Fibroblast of gingiva (primary cell): ENCODE results near the gene HYAL1.
"Not testable (repeated sequence)": the region's sequence is repeated elsewhere in the genome, so short reads cannot be mapped to it uniquely, and the experiment has no call there.

Experiments used
- DNase-seq: peaks from one replicate; pipeline ENCODE4 v3.0.0-alpha.2; 2011; ENCODE audit warnings: low read depth

Gene HYAL1

GRCh38 chr3:50272911-50273688 lies 30.3 kb downstream of the HYAL1 start:
- peak; percentile 51 for DNase-seq

- not testable (repeated sequence) for DNase-seq
These were observed 30.9 kb downstream of the HYAL1 start for GRCh38 chr3:50272538-50272910.

- no peak for DNase-seq
These were observed 31.9 kb downstream of the HYAL1 start for GRCh38 chr3:50271314-50271936.

DNA sequence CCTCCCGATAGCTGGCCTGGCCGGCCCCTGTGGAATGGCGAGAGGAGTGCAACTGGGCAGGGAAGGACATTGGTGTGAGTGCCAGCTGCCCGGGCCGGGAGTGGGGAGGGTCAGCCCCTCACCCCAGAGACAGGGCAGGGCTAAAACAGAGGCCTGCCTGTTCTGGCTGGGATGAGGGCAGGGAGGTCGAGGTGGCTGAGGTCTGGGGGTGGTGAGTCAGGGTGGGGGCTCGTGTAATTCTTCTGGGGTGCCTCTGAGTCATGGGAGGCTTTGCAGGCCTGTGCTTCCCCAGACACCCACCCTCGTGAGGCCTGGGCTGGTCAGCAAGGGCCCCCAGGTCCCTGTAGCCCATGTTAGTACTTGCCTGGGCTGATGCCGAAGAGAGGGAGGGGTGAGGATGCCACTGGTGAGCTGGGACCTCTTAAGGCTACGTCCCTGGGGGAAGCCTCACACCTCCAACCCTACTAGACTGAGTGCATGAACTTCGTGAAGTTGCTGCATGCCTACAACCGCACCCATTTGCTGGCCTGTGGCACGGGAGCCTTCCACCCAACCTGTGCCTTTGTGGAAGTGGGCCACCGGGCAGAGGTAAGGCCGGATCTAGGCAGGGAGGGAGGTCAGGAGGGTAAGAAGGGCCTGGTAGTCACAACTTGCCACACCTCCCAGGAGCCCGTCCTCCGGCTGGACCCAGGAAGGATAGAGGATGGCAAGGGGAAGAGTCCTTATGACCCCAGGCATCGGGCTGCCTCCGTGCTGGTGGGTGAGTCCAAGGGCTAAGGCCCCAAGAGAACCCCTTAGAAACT lies 32.8 kb downstream of the HYAL1 start:
- DNase-seq, result no peak

- DNase-seq, result no peak
These were observed 33.4 kb downstream of the HYAL1 start for GRCh38 chr3:50269977-50270413.

- DNase-seq, result no peak
These were observed 33.9 kb downstream of the HYAL1 start for GRCh38 chr3:50269460-50269859.

- DNase-seq, result peak; percentile 82
These were observed 34.5 kb downstream of the HYAL1 start, which contains the start of gene SEMA3B for GRCh38 chr3:50268703-50269451. TSS of gene SEMA3B (plus strand) at chr3:50269147. CDS start at chr3:50269241, 94 bp downstream.

- DNase-seq, result no peak
These were observed 35.1 kb downstream of the HYAL1 start for GRCh38 chr3:50268276-50268675.

- peak; percentile 32 for DNase-seq
These were observed 36.0 kb downstream of the HYAL1 start for GRCh38 chr3:50267280-50267913.

DNA sequence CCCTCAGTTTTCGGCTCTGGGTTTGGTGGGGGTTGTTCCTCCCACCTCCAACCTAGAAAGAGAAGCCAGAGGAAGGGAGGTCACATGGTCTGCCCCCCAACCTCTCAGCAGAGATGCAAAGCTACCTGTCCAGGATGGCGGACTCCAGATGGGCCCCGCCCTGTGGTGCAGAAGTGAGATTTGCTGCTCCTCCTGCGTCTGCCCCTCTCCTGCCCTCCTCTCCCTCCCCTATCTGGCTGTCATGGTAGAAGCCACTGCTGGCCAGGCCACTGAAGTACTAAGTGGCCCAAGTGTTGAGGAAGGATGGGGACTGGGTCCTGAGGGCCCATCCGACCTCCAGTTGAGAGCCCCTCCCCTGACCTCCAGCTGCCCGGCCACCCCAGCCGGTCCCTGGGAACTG lies 36.5 kb downstream of the HYAL1 start:
- DNase-seq, result no peak

DNA sequence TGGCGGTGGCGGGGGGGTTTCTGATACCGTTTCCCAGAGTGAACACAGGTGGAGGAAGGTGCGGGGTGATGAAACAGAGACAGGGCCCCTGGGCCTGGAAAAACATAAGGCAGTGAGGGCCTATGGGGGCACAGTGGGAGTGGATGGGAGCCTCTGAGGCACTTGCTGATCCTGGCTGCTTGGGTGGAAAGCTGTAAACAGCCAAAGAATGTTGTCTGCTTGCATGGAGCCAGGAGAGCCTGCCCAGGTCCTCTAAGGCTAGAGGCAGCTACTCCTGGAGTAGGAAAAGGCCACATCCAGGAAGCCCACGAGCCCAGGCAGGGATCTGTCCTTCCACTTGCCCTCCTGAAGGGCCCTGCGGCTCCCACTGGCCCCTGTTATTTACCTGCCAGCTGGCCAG lies 37.4 kb downstream of the HYAL1 start:
- DNase-seq, result no peak

DNA sequence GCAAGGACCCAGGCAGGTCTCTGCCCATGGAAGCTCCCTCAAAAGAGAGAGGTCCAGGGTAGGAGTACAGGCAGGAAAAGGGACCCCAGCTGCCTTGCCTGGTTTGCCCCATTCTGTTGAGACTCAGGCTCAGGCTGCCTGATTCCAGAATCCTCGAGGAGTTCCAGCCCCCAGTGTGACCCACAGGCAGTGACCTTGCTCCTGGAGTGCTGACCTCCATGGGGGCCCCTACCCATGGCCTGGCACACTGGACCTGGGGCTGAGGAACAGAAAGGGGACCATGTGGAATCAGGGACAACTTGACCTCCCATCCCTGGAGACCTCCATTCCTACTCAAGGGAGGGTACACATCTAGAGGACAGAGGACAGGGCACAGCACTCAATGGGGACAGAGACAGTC lies 37.8 kb downstream of the HYAL1 start:
- DNase-seq, result no peak

GRCh38 chr3:50264964-50265485 lies 38.3 kb downstream of the HYAL1 start:
- DNase-seq, result no peak

DNA sequence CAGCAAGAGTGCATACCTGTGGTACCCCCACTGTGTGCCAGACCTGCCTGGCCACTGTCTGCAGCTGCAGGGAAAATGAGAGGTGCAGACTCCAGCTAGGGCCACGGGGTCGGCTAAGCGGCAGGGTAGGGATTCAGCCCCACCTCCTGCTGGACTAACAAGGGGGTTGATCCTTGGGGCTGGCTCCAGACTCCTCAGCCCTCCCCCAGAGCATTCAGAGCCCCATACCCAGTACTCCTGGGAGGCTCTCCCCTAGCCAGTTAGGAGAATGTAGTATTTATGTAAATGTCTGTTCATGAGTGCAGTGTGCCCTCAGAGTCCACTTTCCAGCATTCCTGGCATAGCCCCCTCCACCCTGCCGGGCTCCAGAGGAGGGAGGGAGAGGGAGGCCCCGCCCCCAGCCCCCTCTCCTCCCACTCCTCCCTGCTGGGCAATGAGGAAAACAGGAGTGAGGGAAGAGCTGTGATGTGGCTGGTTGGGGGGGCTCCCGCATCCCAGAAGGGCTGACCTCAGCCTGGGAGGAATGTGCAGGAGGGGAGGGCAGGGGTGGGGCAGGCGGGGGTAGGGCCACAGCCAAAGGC lies 38.9 kb downstream of the HYAL1 start:
- DNase-seq, result peak; percentile 90

GRCh38 chr3:50263478-50264382 lies 39.6 kb downstream of the HYAL1 start:
- DNase-seq, result peak; percentile 36

DNA sequence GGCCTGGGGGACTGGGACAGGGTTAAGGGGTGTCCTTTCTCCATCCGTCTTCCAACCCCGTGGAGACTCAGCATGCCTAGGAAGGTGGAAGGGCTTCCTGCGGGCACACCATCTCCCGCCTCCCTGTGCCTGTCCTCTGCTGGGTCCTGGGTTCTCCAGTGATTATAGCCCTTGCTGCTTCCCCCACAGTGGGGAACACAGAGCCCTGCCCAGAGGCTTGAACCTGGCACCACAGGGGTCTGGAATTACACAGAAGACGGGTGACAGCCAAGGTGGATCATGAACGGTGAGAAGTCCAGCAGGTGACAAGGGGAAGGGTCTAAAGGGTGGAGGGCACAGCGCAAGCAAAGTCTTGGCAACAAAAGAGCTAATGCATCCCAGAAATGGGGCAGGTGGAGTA lies 40.6 kb downstream of the HYAL1 start:
- no peak for DNase-seq

GRCh38 chr3:50262200-50262599 lies 41.2 kb downstream of the HYAL1 start:
- DNase-seq, result not testable (repeated sequence)

DNA sequence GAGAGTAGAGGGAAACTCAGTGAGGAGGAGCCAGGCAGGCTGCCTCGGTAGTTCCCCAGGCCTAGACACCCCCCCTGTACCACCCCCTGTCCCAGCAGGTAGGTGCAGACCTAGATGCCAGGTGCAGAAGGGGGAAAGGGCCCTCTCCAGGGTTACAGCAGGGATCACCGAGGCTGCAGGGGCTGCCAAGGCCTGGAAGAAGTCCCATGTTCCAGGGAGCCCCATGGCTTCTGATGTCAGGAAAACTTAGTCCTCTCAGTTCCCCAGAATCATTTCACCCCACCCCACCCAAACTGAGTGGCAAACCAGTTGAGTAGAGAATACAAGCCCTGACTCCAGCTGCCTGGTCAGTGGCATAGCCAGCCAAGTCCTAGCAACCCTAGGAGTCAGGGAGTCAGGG lies 41.9 kb downstream of the HYAL1 start:
- DNase-seq, result no peak

- DNase-seq, result no peak
These were observed 42.4 kb downstream of the HYAL1 start for GRCh38 chr3:50260942-50261441.
